Fibroblast of lung (primary cell): Measurements from ENCODE around the gene PSPC1. TPM values are rescaled to one million over a fixed set of nuclear protein-coding genes. Genes with fewer than 3 reads are reported as not detected.

Experiments used
- DNase-seq, 2 donors: peaks; one replicate each; pipeline versions ENCODE4 v3.0.0 to v3.0.0-alpha.2; 2010; ENCODE audit warnings: low read depth in 2 of 2
- H2AFZ ChIP-seq: 2 replicates; pipeline ENCODE4 v1.5.1; 2012; ENCODE audit warnings: low read length, control low read depth, inconsistent platforms
- H3K27ac ChIP-seq: 2 replicates; pipeline ENCODE4 v1.5.1; 2011; ENCODE audit warnings: low read length, control low read depth; ENCODE audit not compliant: insufficient read depth
- H3K27me3 ChIP-seq: 2 replicates; pipeline ENCODE4 v1.5.1; 2011; ENCODE audit warnings: mild to moderate bottlenecking, low read length; ENCODE audit not compliant: control insufficient read depth, insufficient read depth
- H3K36me3 ChIP-seq: 2 replicates; pipeline ENCODE4 v1.5.1; 2011; ENCODE audit warnings: low read length; ENCODE audit not compliant: control insufficient read depth, insufficient read depth
- H3K4me1 ChIP-seq: 2 replicates; pipeline ENCODE4 v1.5.1; 2011; ENCODE audit warnings: low read length; ENCODE audit not compliant: control insufficient read depth, insufficient read depth; ENCODE audit errors: extremely low read depth
- H3K4me2 ChIP-seq: 2 replicates; pipeline ENCODE4 v1.5.1; 2011; ENCODE audit warnings: low read length, control low read depth; ENCODE audit not compliant: insufficient read depth; ENCODE audit errors: extremely low read depth
- H3K4me3 ChIP-seq, 4 experiments: fragments of 200-600 bp in 1 of 4; sonication (generic) in 1 of 4; replicated peaks in 1 of 4; 2 replicates each; pipeline ENCODE4 v1.5.1; 2011 to 2016; ENCODE audit warnings: low read length in 4 of 4, low read depth in 3 of 4, mild to moderate bottlenecking in 3 of 4, control low read depth in 2 of 4, inconsistent platforms in 1 of 4, mixed read lengths in 1 of 4; ENCODE audit not compliant: insufficient read depth in 1 of 4; ENCODE audit errors: control extremely low read depth in 1 of 4
- H3K79me2 ChIP-seq: 2 replicates; pipeline ENCODE4 v1.5.1; 2012; ENCODE audit warnings: mild to moderate bottlenecking, low read length, inconsistent platforms; ENCODE audit not compliant: control insufficient read depth, insufficient read depth
- H3K9ac ChIP-seq: 2 replicates; pipeline ENCODE4 v1.5.1; 2011; ENCODE audit warnings: mild to moderate bottlenecking, low read length, control low read depth; ENCODE audit not compliant: insufficient read depth
- H3K9me3 ChIP-seq: 2 replicates; pipeline ENCODE4 v1.5.1; 2012; ENCODE audit warnings: low read depth, low read length; ENCODE audit not compliant: control insufficient read depth, insufficient read depth
- H4K20me1 ChIP-seq: 2 replicates; pipeline ENCODE4 v1.5.1; 2011; ENCODE audit warnings: low read length; ENCODE audit not compliant: control insufficient read depth, insufficient read depth; ENCODE audit errors: extremely low read depth
- EZH2 ChIP-seq: IDR thresholded peaks from 2 replicates; pipeline ENCODE4 v1.5.1; 2012; ENCODE audit warnings: low read length, control low read depth, mild to moderate bottlenecking; ENCODE audit errors: missing control alignments
- polyA plus RNA-seq, 2 donors: library from polyadenylated mRNA; depleted of rRNA in 1 of 2; stranded (reverse) in 1 of 2; unstranded in 1 of 2; fragments of >200 nt; gene quantifications; 2 replicates each; pipeline ENCODE4 v1.2.1, GENCODE V29; 2011 to 2012; ENCODE audit warnings: missing spikeins in 1 of 2
- total RNA-seq: library from RNA; depleted of rRNA; stranded (reverse); fragments of >200 nt; gene quantifications from 2 replicates; pipeline ENCODE4 v1.2.1, GENCODE V29; 2014
- TF ChIP-seq, protein P1 (sequence below), 2 donors: IDR thresholded peaks in 1 of 2; conservative IDR thresholded peaks in 1 of 2; 1 replicate in 1 of 2; 2 replicates in 1 of 2; pipeline ENCODE4 v1.5.1; 2011 to 2012; ENCODE audit warnings: low read length in 2 of 2, control low read depth in 1 of 2, inconsistent platforms in 1 of 2, low read depth in 1 of 2, mild to moderate bottlenecking in 1 of 2

Gene PSPC1
- total and polyA plus RNA-seq, 2 donors (not counting 1 experiment from before 2014, with no cell fraction given), result 47.2 to 52.8 TPM

DNA sequence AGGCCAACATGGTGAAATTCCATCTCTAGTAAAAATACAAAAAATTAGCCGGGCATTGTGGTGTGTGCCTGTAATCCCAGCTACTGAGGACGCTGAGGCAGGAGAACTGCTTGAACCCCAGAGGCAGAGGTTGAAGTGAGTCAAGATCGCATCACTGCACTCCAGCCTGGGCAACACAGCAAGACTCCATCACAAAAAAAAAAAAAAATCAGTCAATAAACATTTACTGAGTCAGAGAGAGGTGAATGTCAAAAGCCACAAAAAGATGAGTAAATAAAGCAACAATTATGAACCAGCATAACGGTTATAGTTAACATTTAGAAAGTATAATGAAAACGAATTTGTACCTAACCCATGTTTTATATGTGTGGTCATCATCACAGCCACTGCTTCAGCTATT lies 23.1 kb downstream of the PSPC1 start:
- no peak overlapping the region for H3K4me2 ChIP-seq
- H3K4me1 ChIP-seq, result no peaks in the 10 kb centered on the region
- TF ChIP-seq EZH2, result no peak
- TF ChIP-seq, protein P1, sequence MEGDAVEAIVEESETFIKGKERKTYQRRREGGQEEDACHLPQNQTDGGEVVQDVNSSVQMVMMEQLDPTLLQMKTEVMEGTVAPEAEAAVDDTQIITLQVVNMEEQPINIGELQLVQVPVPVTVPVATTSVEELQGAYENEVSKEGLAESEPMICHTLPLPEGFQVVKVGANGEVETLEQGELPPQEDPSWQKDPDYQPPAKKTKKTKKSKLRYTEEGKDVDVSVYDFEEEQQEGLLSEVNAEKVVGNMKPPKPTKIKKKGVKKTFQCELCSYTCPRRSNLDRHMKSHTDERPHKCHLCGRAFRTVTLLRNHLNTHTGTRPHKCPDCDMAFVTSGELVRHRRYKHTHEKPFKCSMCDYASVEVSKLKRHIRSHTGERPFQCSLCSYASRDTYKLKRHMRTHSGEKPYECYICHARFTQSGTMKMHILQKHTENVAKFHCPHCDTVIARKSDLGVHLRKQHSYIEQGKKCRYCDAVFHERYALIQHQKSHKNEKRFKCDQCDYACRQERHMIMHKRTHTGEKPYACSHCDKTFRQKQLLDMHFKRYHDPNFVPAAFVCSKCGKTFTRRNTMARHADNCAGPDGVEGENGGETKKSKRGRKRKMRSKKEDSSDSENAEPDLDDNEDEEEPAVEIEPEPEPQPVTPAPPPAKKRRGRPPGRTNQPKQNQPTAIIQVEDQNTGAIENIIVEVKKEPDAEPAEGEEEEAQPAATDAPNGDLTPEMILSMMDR (conservative IDR thresholded peaks at IDR 0.05 in 1 of 2, IDR thresholded peaks at IDR 0.05 in 1 of 2; ENCODE audit: low read depth in 1 of 2, low read length in 2 of 2), result no peak
- H4K20me1 ChIP-seq, result no peaks in the 10 kb centered on the region
- no peaks in the 10 kb centered on the region for H3K27me3 ChIP-seq
- H3K36me3 ChIP-seq, result peaks cover 1% of the 10 kb centered on the region
- H3K4me3 ChIP-seq, result no peak overlapping the region
- no peak overlapping the region for H2AFZ ChIP-seq
- DNase-seq, result no peak
- no peaks in the 10 kb centered on the region for H3K9me3 ChIP-seq
- H3K27ac ChIP-seq, result no peak overlapping the region
- peaks cover 87% of the 10 kb centered on the region for H3K79me2 ChIP-seq
- H3K9ac ChIP-seq, result no peak overlapping the region

DNA sequence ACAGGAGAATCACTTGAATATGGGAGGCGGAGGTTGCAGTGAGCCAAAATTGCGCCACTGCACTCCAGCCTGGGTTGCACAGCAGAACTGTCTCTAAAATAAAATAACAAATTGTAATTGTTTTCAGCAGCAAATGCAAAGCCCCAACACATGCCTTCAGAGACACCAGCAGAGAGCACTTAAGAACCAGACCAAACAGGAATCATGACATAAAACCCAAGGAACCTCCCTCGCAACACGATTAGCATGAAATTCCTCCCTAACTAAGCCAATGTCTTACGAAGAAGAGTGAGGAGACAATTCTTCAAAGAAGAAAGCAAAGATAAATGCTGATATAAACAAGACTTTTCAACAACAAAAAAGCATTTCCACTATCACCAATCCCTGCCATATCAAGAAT lies 40.1 kb downstream of the PSPC1 start:
- TF ChIP-seq, protein P1 (conservative IDR thresholded peaks at IDR 0.05 in 1 of 2, IDR thresholded peaks at IDR 0.05 in 1 of 2; ENCODE audit: low read depth in 1 of 2, low read length in 2 of 2), result no peak
- TF ChIP-seq EZH2, result no peak
- DNase-seq, result no peak
- no peaks in the 10 kb centered on the region for H3K4me1 ChIP-seq
- H3K27ac ChIP-seq, result no peak overlapping the region
- H3K9me3 ChIP-seq, result no peaks in the 10 kb centered on the region
- no peak overlapping the region for H3K4me2 ChIP-seq
- peaks cover 33% of the 10 kb centered on the region for H3K79me2 ChIP-seq
- no peaks in the 10 kb centered on the region for H4K20me1 ChIP-seq
- no peak overlapping the region for H2AFZ ChIP-seq
- no peak overlapping the region for H3K4me3 ChIP-seq
- H3K27me3 ChIP-seq, result no peaks in the 10 kb centered on the region
- H3K9ac ChIP-seq, result no peak overlapping the region
- H3K36me3 ChIP-seq, result peaks cover 5% of the 10 kb centered on the region

DNA sequence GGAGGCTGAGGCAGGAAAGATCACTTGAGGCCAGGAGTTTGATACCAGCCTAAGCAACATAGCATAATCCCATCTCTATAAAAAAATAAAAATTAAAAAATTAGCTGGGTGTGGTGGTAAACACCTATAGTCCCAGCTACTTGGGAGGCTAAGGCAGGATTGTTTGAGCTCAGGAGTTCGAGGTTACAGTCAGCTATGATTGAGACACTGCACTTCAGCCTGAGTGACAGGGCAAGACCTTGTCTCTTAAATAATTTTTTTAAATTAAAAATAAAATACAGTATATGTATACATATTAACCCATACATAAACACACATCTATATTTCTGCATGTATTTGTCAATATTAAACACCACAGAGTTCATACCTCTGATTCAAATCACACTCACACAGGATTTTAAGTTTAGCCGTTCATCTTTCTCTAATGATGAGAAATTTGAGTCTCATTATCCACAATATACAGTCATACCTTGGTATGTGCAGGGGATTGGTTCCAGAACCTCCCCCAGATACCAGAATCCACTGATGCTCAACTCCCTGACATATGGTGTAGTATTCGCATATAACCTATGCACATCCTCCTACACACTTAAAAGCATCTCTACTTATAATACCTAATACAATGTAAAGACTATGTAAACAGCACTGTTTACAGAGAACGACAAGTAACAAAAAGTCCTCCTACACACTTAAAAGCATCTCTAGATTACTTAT lies 44.7 kb downstream of the PSPC1 start:
- Histone ChIP-seq H3K79me2 (peaks cover 22% of the 10 kb centered on the region), H3K36me3 (peaks cover 3% of the 10 kb centered on the region), H3K4me3 (no peak overlapping the region), H3K4me2 (no peak overlapping the region), H3K27me3 (no peaks in the 10 kb centered on the region), H3K9ac (no peak overlapping the region), H3K4me1 (no peaks in the 10 kb centered on the region), H3K9me3 (no peaks in the 10 kb centered on the region), H4K20me1 (no peaks in the 10 kb centered on the region), H3K27ac (no peak overlapping the region), H2AFZ (no peak overlapping the region)
- TF ChIP-seq EZH2, result no peak
- TF ChIP-seq, protein P1 (conservative IDR thresholded peaks at IDR 0.05 in 1 of 2, IDR thresholded peaks at IDR 0.05 in 1 of 2; ENCODE audit: low read depth in 1 of 2, low read length in 2 of 2), result no peak
- DNase-seq, result peak in 1 of 2 donors; percentile 24
